GM12878 (cell line): ENCODE results near the gene TACR2. TPM values are rescaled to one million over a fixed set of nuclear protein-coding genes. Genes with fewer than 3 reads are reported as not detected.

Experiments used
- ATAC-seq: fragments of 200-7000 bp; cut with Tn5 transposase; 3 replicates; pipeline ENCODE4 v1.9.1; 2020; ENCODE audit warnings: mild to moderate bottlenecking, moderate library complexity
- BruUV-seq: library from RNA; stranded (reverse); fragments of 400-500 nt; replicated peaks from 2 replicates; lab custom pipeline; 2021; lab: Mats Ljungman, UMichigan
- CTCF ChIA-PET: fragments of 300-600 bp; sonication (Branson Sonifier 250); formaldehyde crosslinking; extraction: SDS; loops from one replicate; lab custom pipeline; 2021; ENCODE audit warnings: inconsistent platforms; lab: Yijun Ruan, JAX
- POLR2A ChIA-PET: fragments of 350-600 bp; formaldehyde crosslinking; extraction: SDS; loops from one replicate; lab custom pipeline; 2021; ENCODE audit warnings: inconsistent platforms; lab: Charles Lee
- RAD21 ChIA-PET: fragments of 300-600 bp; sonication (Branson Sonifier 250); formaldehyde crosslinking; loops from one replicate; lab custom pipeline; 2023; ENCODE audit warnings: antibody characterized with exemption; ENCODE audit not compliant: unreplicated experiment; lab: Charles Lee
- SMC1A ChIA-PET: fragments of 300-600 bp; sonication (Branson Sonifier 250); formaldehyde crosslinking; loops from one replicate; lab custom pipeline; 2023; ENCODE audit not compliant: unreplicated experiment, uncharacterized antibody; lab: Charles Lee
- DNase-seq: peaks from one replicate; pipeline ENCODE4 v3.0.0-alpha.2; 2011; ENCODE audit warnings: low read depth, low spot score
- FAIRE-seq: peaks from 3 replicates; lab custom pipeline; 2011; peaks lifted over from hg19 to GRCh38; lab: Jason Lieb, UNC
- H2AFZ ChIP-seq: 2 replicates; pipeline ENCODE4 v1.6.0; 2011; ENCODE audit warnings: low read depth, low read length, control low read depth; ENCODE audit not compliant: control insufficient read depth
- H3K27ac ChIP-seq: 2 replicates; pipeline ENCODE4 v1.5.1; 2011; ENCODE audit warnings: control low read depth; ENCODE audit not compliant: control insufficient read depth, insufficient read depth
- H3K27me3 ChIP-seq, 2 experiments: replicated peaks in 1 of 2; 2 replicates each; pipeline versions ENCODE4 v1.6.0 to v1.6.1; 2011; ENCODE audit warnings: low read length in 1 of 2; ENCODE audit not compliant: control insufficient read depth in 2 of 2, insufficient read depth in 2 of 2
- H3K36me3 ChIP-seq, 2 experiments: 2 replicates each; pipeline ENCODE4 v1.5.1; 2011; ENCODE audit warnings: low read length in 1 of 2; ENCODE audit not compliant: control insufficient read depth in 2 of 2, insufficient read depth in 2 of 2
- H3K4me1 ChIP-seq: 2 replicates; pipeline ENCODE4 v1.6.1; 2011; ENCODE audit warnings: mild to moderate bottlenecking, low read length, moderate library complexity, mixed read lengths; ENCODE audit not compliant: control insufficient read depth, insufficient read depth
- H3K4me2 ChIP-seq: 2 replicates; pipeline ENCODE4 v1.6.0; 2011; ENCODE audit warnings: control low read depth; ENCODE audit not compliant: control insufficient read depth, insufficient read depth
- H3K4me3 ChIP-seq: fragments of 200-600 bp; sonication (generic); 2 replicates; pipeline ENCODE4 v1.5.1; 2016
- H3K79me2 ChIP-seq: 2 replicates; pipeline ENCODE4 v1.6.0; 2011; ENCODE audit warnings: low read length; ENCODE audit not compliant: control insufficient read depth, insufficient read depth
- H3K9ac ChIP-seq: 2 replicates; pipeline ENCODE4 v1.8.0; 2011; ENCODE audit warnings: low read length, control low read depth, mixed read lengths; ENCODE audit not compliant: control insufficient read depth, insufficient read depth
- H3K9me3 ChIP-seq: replicated peaks from 3 replicates; pipeline ENCODE4 v1.5.1; 2011; ENCODE audit warnings: mild to moderate bottlenecking, low read length; ENCODE audit not compliant: control insufficient read depth, insufficient read depth
- H4K20me1 ChIP-seq: 2 replicates; pipeline ENCODE4 v1.6.0; 2011; ENCODE audit not compliant: control insufficient read depth, insufficient read depth
- CREM ChIP-seq: IDR thresholded peaks from 2 replicates; pipeline ENCODE4 v1.6.1; 2014; ENCODE audit warnings: antibody characterized with exemption, low read depth
- SMC3 ChIP-seq: IDR thresholded peaks from 2 replicates; pipeline ENCODE4 v1.6.1; 2011; ENCODE audit warnings: low read length, improper control_type of control experiment, borderline replicate concordance
- SREBF2 ChIP-seq: IDR thresholded peaks from 2 replicates; pipeline ENCODE4 v1.6.1; 2012; ENCODE audit warnings: mild to moderate bottlenecking, low read length
- ZNF622 ChIP-seq: fragments of 450-650 bp; IDR thresholded peaks from 2 replicates; pipeline ENCODE4 v1.6.1; 2017; ENCODE audit warnings: mild to moderate bottlenecking, inconsistent platforms
- WGBS: methylation state at CpG from one replicate; pipeline ENCODE4 v1.1.6; 2016; ENCODE audit warnings: low lambda C conversion rate; ENCODE audit not compliant: insufficient replicate concordance, insufficient coverage; ENCODE audit errors: missing lambda C conversion rate; 5-methylcytosine and 5-hydroxymethylcytosine counted together
- in situ Hi-C: fragments of 300-500 bp; cut with MboI; formaldehyde crosslinking; loops from 9 replicates; pipeline ENCODE4 v1.14.3; 2018; ENCODE audit warnings: mixed read lengths
- intact Hi-C: fragments of 100-400 bp; cut with micrococcal nuclease; formaldehyde crosslinking; loops from one replicate; pipeline ENCODE4 v1.14.2; 2022; ENCODE audit not compliant: unreplicated experiment
- polyA plus RNA-seq, 11 experiments: library from polyadenylated mRNA; depleted of rRNA in 4 of 11; unstranded in 6 of 11; stranded (reverse) in 5 of 11; fragments of >200 nt; fragmentation: Nextera tagmentation in 4 of 11; fragmentation: Illumina TruSeq in 1 of 11; extraction: Ambion mirVana in 4 of 11; extraction: Trizol in 1 of 11; gene quantifications; 1 replicate in 1 of 11; 2 replicates in 10 of 11; pipeline versions ENCODE4 v1.2.1 to v1.2.3, GENCODE V29; 2011 to 2016; ENCODE audit warnings: inconsistent platforms in 2 of 11, missing spikeins in 2 of 11, low read depth in 1 of 11
- total RNA-seq, 4 experiments: library from RNA; depleted of rRNA in 3 of 4; stranded (reverse); fragments of >200 nt in 3 of 4; fragmentation: Illumina TruSeq in 1 of 4; extraction: Trizol in 1 of 4; gene quantifications; 2 replicates each; pipeline versions ENCODE4 v1.2.1 to v1.2.3, GENCODE V29; 2013 to 2021
- TF ChIP-seq, protein P1 (sequence below), 3 experiments: IDR thresholded peaks in 2 of 3; conservative IDR thresholded peaks in 1 of 3; 2 replicates each; pipeline ENCODE4 v1.5.1; 2011; ENCODE audit warnings: low read depth in 3 of 3, low read length in 3 of 3, mild to moderate bottlenecking in 3 of 3, control low read depth in 2 of 3, moderate library complexity in 2 of 3, inconsistent platforms in 1 of 3, mixed read lengths in 1 of 3; ENCODE audit not compliant: control insufficient read depth in 2 of 3, insufficient read depth in 1 of 3; ENCODE audit errors: extremely low read depth in 1 of 3
- TF ChIP-seq, protein P2 (sequence below): IDR thresholded peaks from 2 replicates; pipeline ENCODE4 v1.6.1; 2012; ENCODE audit warnings: low read depth, low read length, improper control_type of control experiment

Gene TACR2
- total and polyA plus RNA-seq, 10 of the 15 experiments (the other 5 are each of a cell fraction or from before 2014, with no cell fraction given), result 0.11 TPM; not detected in 9

DNA sequence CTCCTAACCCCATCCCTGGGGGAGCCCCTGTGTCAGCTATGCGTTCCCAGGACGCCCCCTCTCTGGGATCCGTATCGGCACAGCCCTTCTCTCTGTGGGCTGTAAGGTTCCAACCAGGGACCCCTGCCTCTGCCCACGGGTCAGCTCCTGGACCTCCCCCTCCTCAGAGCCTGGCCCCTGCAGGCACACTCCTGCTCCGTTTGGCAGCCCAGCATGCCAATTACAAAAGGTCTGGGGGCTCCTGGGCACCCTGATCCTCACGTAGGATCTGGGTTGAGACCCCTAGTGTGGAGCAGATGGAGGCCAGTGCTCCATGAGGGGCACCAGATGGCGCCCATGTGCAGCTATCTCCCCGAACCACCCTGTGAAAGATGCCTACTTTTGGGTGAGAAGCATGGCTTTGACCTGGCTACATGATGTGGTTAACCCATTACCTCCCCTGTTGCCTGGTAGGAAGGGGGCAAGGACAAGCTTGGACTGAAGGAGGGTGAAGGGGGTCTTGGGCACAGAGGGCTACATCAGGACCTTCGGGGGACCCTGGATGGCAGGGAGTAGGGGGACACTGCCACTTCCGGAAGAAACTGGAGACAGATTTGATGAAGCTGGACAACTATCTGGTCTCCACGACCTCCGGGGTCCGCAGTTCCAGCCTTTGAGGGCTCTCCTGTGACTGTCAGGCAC lies 9.0 kb downstream of the TACR2 start:
- POLR2A ChIA-PET, result interaction anchor here (0.6 to 0.7 kb wide), 2 partner anchors 166 to 292 kb away, joined by 3 to 4 read pairs; partner anchors contain the start of gene NEUROG3
- Histone ChIP-seq H3K79me2 (no peaks in the 10 kb centered on the region), H3K27ac (no peak overlapping the region), H3K4me1 (peaks cover 13% of the 10 kb centered on the region), H3K36me3 (no peaks in the 10 kb centered on the region; a peak in 1 of 4 replicates), H3K4me3 (0 out of 2 replicates have a peak overlapping the region, but pooled peaks have one; percentile 36), H3K9me3 (no peaks in the 10 kb centered on the region), H3K9ac (peak overlapping the region; percentile 44; the same call in 1 of the 2 replicates), H3K4me2 (peak overlapping the region; percentile 59; the same call in 1 of the 2 replicates), H4K20me1 (no peaks in the 10 kb centered on the region), H3K27me3 (no peaks in the 10 kb centered on the region), H2AFZ (peak overlapping the region; percentile 58; the same call in 1 of the 2 replicates)
- CTCF ChIA-PET, result interaction anchor here (0.6 to 3.7 kb wide), 41 partner anchors 8 to 923 kb away, joined by 3 to 32 read pairs (median 5); partner anchors contain the start of gene TSPAN15
- RAD21 ChIA-PET, result interaction anchor here (0.6 to 2.6 kb wide), 11 partner anchors 9 to 452 kb away, joined by 3 to 9 read pairs (median 4); partner anchors contain the start of genes DDX21 and TACR2
- TF ChIP-seq SREBF2 (no peak), CREM (no peak), ZNF622 (no peak), SMC3 (peak; percentile 44)
- TF ChIP-seq, protein P1, sequence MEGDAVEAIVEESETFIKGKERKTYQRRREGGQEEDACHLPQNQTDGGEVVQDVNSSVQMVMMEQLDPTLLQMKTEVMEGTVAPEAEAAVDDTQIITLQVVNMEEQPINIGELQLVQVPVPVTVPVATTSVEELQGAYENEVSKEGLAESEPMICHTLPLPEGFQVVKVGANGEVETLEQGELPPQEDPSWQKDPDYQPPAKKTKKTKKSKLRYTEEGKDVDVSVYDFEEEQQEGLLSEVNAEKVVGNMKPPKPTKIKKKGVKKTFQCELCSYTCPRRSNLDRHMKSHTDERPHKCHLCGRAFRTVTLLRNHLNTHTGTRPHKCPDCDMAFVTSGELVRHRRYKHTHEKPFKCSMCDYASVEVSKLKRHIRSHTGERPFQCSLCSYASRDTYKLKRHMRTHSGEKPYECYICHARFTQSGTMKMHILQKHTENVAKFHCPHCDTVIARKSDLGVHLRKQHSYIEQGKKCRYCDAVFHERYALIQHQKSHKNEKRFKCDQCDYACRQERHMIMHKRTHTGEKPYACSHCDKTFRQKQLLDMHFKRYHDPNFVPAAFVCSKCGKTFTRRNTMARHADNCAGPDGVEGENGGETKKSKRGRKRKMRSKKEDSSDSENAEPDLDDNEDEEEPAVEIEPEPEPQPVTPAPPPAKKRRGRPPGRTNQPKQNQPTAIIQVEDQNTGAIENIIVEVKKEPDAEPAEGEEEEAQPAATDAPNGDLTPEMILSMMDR (IDR thresholded peaks at IDR 0.05 in 2 of 3, conservative IDR thresholded peaks at IDR 0.05 in 1 of 3; ENCODE audit: control insufficient read depth in 2 of 3, extremely low read depth in 1 of 3, insufficient read depth in 1 of 3, low read depth in 3 of 3, low read length in 3 of 3), result peak; percentile 31 to 35 (median 33); a peak in 4 of 6 replicates
- TF ChIP-seq, protein P2, sequence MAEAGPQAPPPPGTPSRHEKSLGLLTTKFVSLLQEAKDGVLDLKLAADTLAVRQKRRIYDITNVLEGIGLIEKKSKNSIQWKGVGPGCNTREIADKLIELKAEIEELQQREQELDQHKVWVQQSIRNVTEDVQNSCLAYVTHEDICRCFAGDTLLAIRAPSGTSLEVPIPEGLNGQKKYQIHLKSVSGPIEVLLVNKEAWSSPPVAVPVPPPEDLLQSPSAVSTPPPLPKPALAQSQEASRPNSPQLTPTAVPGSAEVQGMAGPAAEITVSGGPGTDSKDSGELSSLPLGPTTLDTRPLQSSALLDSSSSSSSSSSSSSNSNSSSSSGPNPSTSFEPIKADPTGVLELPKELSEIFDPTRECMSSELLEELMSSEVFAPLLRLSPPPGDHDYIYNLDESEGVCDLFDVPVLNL, result no peak
- no peak for DNase-seq
- in situ Hi-C loops, result loop anchor here (10.0 kb wide), 1 partner anchor 413 kb away; no protein-coding TSS in a partner anchor
- WGBS, result 27% methylated on average over 11 of the region's 14 CpGs
- BruUV-seq, result no TSS peak
- SMC1A ChIA-PET, result interaction anchor here (0.6 to 3.1 kb wide), 16 partner anchors 11 to 268 kb away, joined by 3 to 19 read pairs (median 4); partner anchors contain the start of gene HK1
- intact Hi-C loops, result loop anchor here (1.0 to 5.0 kb wide), 2 partner anchors 100 to 230 kb away; no protein-coding TSS in a partner anchor
- FAIRE-seq, result no peak
- ATAC-seq, result peak; percentile 52
